ENCODE results near the gene KCNMA1. TPM values are rescaled to one million over a fixed set of nuclear protein-coding genes. Genes with fewer than 3 reads are reported as not detected.
"Not testable (repeated sequence)": the region's sequence is repeated elsewhere in the genome, so short reads cannot be mapped to it uniquely, and the experiment has no call there.

The KCNMA1 gene
- total RNA-seq, 1 experiment from 2014 or later: 0.45 TPM

DNA sequence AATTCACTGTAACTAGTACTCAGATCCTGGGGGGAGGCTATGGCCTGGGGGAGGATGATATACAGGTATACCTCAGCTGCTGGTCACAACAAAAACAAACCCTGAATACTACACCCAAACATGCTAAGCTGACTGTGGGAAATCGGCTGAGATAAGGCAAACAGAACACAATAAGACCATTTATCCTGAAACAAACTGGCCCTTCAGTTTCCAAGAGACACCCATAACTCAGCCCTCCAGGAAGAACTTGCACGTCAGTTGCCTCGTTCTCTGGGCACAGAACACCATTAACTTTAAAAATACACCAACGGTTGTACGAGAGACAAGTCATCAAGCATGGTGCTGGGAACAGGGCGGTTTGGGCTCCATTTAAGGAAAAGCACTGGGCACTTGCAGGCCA, 24.1 kb upstream of the KCNMA1 start:
- intact Hi-C loops (cut with micrococcal nuclease; ENCODE audit: unreplicated experiment): no loop called here
- peak; percentile 35 for DNase-seq
- Mint-ChIP-seq H3K27me3 (ENCODE audit: unreplicated experiment) (no peaks in the 10 kb centered on the region), H3K4me3 (ENCODE audit: low read depth, unreplicated experiment) (no peak overlapping the region), H3K27ac (ENCODE audit: unreplicated experiment) (no peak overlapping the region), H3K9me3 (ENCODE audit: low read depth, unreplicated experiment) (peaks cover 5% of the 10 kb centered on the region), H3K36me3 (ENCODE audit: insufficient read depth, unreplicated experiment) (no peaks in the 10 kb centered on the region), H3K4me1 (ENCODE audit: low read depth, unreplicated experiment) (peaks cover 31% of the 10 kb centered on the region)
- TF ChIP-seq, protein P1, sequence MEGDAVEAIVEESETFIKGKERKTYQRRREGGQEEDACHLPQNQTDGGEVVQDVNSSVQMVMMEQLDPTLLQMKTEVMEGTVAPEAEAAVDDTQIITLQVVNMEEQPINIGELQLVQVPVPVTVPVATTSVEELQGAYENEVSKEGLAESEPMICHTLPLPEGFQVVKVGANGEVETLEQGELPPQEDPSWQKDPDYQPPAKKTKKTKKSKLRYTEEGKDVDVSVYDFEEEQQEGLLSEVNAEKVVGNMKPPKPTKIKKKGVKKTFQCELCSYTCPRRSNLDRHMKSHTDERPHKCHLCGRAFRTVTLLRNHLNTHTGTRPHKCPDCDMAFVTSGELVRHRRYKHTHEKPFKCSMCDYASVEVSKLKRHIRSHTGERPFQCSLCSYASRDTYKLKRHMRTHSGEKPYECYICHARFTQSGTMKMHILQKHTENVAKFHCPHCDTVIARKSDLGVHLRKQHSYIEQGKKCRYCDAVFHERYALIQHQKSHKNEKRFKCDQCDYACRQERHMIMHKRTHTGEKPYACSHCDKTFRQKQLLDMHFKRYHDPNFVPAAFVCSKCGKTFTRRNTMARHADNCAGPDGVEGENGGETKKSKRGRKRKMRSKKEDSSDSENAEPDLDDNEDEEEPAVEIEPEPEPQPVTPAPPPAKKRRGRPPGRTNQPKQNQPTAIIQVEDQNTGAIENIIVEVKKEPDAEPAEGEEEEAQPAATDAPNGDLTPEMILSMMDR (IDR thresholded peaks at IDR 0.05; ENCODE audit: unreplicated experiment): no peak
- CTCF ChIA-PET: interaction anchor here (0.7 to 1.7 kb wide), 3 partner anchors 50 to 501 kb away, joined by 3 to 4 read pairs (median 3); no protein-coding TSS in a partner anchor
- no TSS peak for BruUV-seq (replicated peaks)

DNA sequence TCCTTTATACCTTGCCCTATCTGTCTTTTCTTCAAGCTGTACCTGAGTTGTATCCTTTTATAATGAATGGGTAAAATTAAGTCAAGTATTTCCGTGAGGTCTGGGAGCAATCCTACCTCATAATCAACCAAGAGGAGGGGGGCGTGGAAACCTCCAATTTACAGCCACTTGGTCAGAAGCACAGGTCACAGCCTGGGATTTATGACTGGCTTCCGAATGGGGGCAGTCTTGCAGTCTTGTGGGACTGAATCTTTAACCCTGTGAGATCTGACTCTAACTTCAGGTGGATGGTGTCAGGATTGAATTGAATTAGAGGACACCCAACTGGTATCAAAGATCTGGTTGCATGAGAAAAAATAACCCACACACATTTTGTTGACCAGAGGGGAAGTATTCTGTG, 23.5 kb upstream of the KCNMA1 start:
- H3K27me3 Mint-ChIP-seq (ENCODE audit: unreplicated experiment): no peaks in the 10 kb centered on the region
- CTCF ChIA-PET: interaction anchor here (1.1 to 1.7 kb wide), 2 partner anchors 50 to 500 kb away, joined by 3 to 4 read pairs; no protein-coding TSS in a partner anchor
- intact Hi-C loops (cut with micrococcal nuclease; ENCODE audit: unreplicated experiment): no loop called here
- H3K4me1 Mint-ChIP-seq (ENCODE audit: low read depth, unreplicated experiment): peaks cover 31% of the 10 kb centered on the region
- H3K36me3 Mint-ChIP-seq (ENCODE audit: insufficient read depth, unreplicated experiment): no peaks in the 10 kb centered on the region
- DNase-seq: no peak
- H3K27ac Mint-ChIP-seq (ENCODE audit: unreplicated experiment): no peak overlapping the region
- BruUV-seq (replicated peaks): no TSS peak
- TF ChIP-seq, protein P1 (IDR thresholded peaks at IDR 0.05; ENCODE audit: unreplicated experiment): no peak
- peaks cover 5% of the 10 kb centered on the region for H3K9me3 Mint-ChIP-seq (ENCODE audit: low read depth, unreplicated experiment)
- no peak overlapping the region for H3K4me3 Mint-ChIP-seq (ENCODE audit: low read depth, unreplicated experiment)

- intact Hi-C loops (cut with micrococcal nuclease; ENCODE audit: unreplicated experiment); DNase-seq; H3K9me3 Mint-ChIP-seq (ENCODE audit: low read depth, unreplicated experiment); H3K27ac Mint-ChIP-seq (ENCODE audit: unreplicated experiment); H3K4me3 Mint-ChIP-seq (ENCODE audit: low read depth, unreplicated experiment); BruUV-seq (replicated peaks); H3K36me3 Mint-ChIP-seq (ENCODE audit: insufficient read depth, unreplicated experiment); H3K27me3 Mint-ChIP-seq (ENCODE audit: unreplicated experiment): not testable (repeated sequence)
- H3K4me1 Mint-ChIP-seq (ENCODE audit: low read depth, unreplicated experiment): peaks cover 24% of the 10 kb centered on the region
- CTCF ChIA-PET: interaction anchor here (0.5 kb wide), 1 partner anchor 293 kb away, joined by 4 read pairs; no protein-coding TSS in a partner anchor
These were observed 21.6 kb upstream of the KCNMA1 start for GRCh38 chr10:77659046-77659670.

- CTCF ChIA-PET: no interaction called here
- no peaks in the 10 kb centered on the region for H3K27me3 Mint-ChIP-seq (ENCODE audit: unreplicated experiment)
- intact Hi-C loops (cut with micrococcal nuclease; ENCODE audit: unreplicated experiment): no loop called here
- DNase-seq: no peak
- peaks cover 6% of the 10 kb centered on the region for H3K4me1 Mint-ChIP-seq (ENCODE audit: low read depth, unreplicated experiment)
- no peak overlapping the region for H3K27ac Mint-ChIP-seq (ENCODE audit: unreplicated experiment)
- peaks cover 5% of the 10 kb centered on the region for H3K9me3 Mint-ChIP-seq (ENCODE audit: low read depth, unreplicated experiment)
- H3K36me3 Mint-ChIP-seq (ENCODE audit: insufficient read depth, unreplicated experiment): no peaks in the 10 kb centered on the region
- TF ChIP-seq, protein P1 (IDR thresholded peaks at IDR 0.05; ENCODE audit: unreplicated experiment): no peak
- H3K4me3 Mint-ChIP-seq (ENCODE audit: low read depth, unreplicated experiment): no peak overlapping the region
- BruUV-seq (replicated peaks): no TSS peak
These were observed 15.6 kb upstream of the KCNMA1 start for GRCh38 chr10:77653210-77653609.
